Hepatocyte (in vitro differentiated cells): Measurements from ENCODE around the gene PLCB2. TPM values are rescaled to one million over a fixed set of nuclear protein-coding genes. Genes with fewer than 3 reads are reported as not detected.
A peak's percentile ranks its signal among the peaks of the same experiment; 100 is the strongest.

Source experiments
- DNase-seq: peaks from one replicate; pipeline ENCODE4 v3.0.0-alpha.2; 2016; ENCODE audit warnings: low spot score
- H2AFZ ChIP-seq: fragments of 200-600 bp; sonication (generic); 2 replicates; pipeline ENCODE4 v1.6.0; 2016; ENCODE audit warnings: antibody characterized with exemption, mild to moderate bottlenecking
- H3K27ac ChIP-seq: fragments of 200-600 bp; sonication (generic); 2 replicates; pipeline ENCODE4 v1.5.1; 2016; ENCODE audit warnings: mild to moderate bottlenecking
- H3K27me3 ChIP-seq: fragments of 200-600 bp; sonication (generic); 2 replicates; pipeline ENCODE4 v1.6.1; 2016
- H3K36me3 ChIP-seq: fragments of 200-600 bp; sonication (generic); replicated peaks from 2 replicates; pipeline ENCODE4 v1.5.1; 2016; ENCODE audit warnings: low read depth; ENCODE audit not compliant: insufficient read depth
- H3K4me1 ChIP-seq: fragments of 200-600 bp; sonication (generic); 2 replicates; pipeline ENCODE4 v1.5.1; 2016; ENCODE audit warnings: mild to moderate bottlenecking, moderate library complexity; ENCODE audit not compliant: insufficient read depth
- H3K4me2 ChIP-seq: fragments of 200-600 bp; sonication (generic); 2 replicates; pipeline ENCODE4 v1.6.0; 2016
- H3K4me3 ChIP-seq: fragments of 200-600 bp; sonication (generic); 2 replicates; pipeline ENCODE4 v1.5.1; 2016; ENCODE audit warnings: mild to moderate bottlenecking
- H3K79me2 ChIP-seq: fragments of 200-600 bp; sonication (generic); 2 replicates; pipeline ENCODE4 v1.6.0; 2017; ENCODE audit warnings: mild to moderate bottlenecking
- H3K9me2 ChIP-seq: fragments of 200-600 bp; sonication (generic); replicated peaks from 2 replicates; pipeline ENCODE4 v1.6.0; 2017; ENCODE audit warnings: mild to moderate bottlenecking; ENCODE audit not compliant: insufficient read depth
- H3K9me3 ChIP-seq: fragments of 200-600 bp; sonication (generic); 2 replicates; pipeline ENCODE4 v1.5.1; 2016; ENCODE audit warnings: low read depth, mild to moderate bottlenecking
- H4K20me1 ChIP-seq: fragments of 200-600 bp; sonication (generic); 2 replicates; pipeline ENCODE4 v1.6.0; 2016; ENCODE audit warnings: mild to moderate bottlenecking; ENCODE audit not compliant: insufficient read depth, poor library complexity, severe bottlenecking
- EZH2 ChIP-seq: fragments of 200-600 bp; sonication (generic); IDR thresholded peaks from 2 replicates; pipeline ENCODE4 v1.6.1; 2016; ENCODE audit warnings: antibody characterized with exemption, mild to moderate bottlenecking, borderline replicate concordance
- EZH2phosphoT487 ChIP-seq: fragments of 200-600 bp; sonication (generic); IDR thresholded peaks from one replicate; pipeline ENCODE4 v1.6.1; 2018; ENCODE audit warnings: antibody characterized with exemption, mild to moderate bottlenecking, low read depth, moderate library complexity; ENCODE audit not compliant: unreplicated experiment, severe bottlenecking
- WGBS: methylation state at CpG from one replicate; pipeline ENCODE4 v1.1.6; 2016; ENCODE audit warnings: low lambda C conversion rate; ENCODE audit errors: missing lambda C conversion rate; 5-methylcytosine and 5-hydroxymethylcytosine counted together
- polyA plus RNA-seq: library from polyadenylated mRNA; unstranded; fragments of >200 nt; fragmentation: Nextera tagmentation; extraction: Ambion mirVana; gene quantifications from 2 replicates; pipeline ENCODE4 v1.2.1, GENCODE V29; 2016
- total RNA-seq: library from RNA; depleted of rRNA; stranded (reverse); fragments of >200 nt; gene quantifications from 2 replicates; pipeline ENCODE4 v1.2.3, GENCODE V29; 2014
- TF ChIP-seq, protein P1 (sequence below): fragments of 200-600 bp; sonication (generic); IDR thresholded peaks from 2 replicates; pipeline ENCODE4 v1.5.1; 2016; ENCODE audit warnings: antibody characterized with exemption, mild to moderate bottlenecking; ENCODE audit not compliant: poor library complexity

The PLCB2 gene
- total and polyA plus RNA-seq, 2 experiments from 2014 or later = 1.7 to 4.4 TPM

DNA sequence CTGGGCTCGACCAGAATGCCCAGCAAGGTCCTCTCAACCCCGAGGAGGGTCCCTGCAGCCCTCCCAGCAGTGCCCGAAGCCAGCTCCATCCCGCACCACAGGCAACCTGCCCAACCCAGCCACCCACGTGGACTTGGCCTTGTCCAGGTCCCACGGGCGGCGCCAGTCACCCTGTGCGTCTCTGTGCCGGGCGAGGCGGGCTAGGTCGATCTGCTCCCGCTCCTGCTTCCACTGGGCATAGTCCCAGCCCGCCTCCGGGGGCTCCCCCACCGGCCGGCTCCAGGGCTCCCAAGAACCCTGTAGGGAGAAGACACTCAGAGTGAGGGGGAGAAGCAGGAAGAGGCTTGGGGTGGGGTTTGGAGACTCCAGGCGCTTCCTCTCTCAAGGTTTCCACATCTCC lies 29.9 kb upstream of the PLCB2 start:
- Histone ChIP-seq H3K9me2 (no peaks in the 10 kb centered on the region), H4K20me1 (no peaks in the 10 kb centered on the region), H3K36me3 (no peaks in the 10 kb centered on the region), H3K9me3 (no peaks in the 10 kb centered on the region), H3K27ac (no peak overlapping the region), H3K4me2 (peak overlapping the region; percentile 52), H3K4me1 (peaks cover 50% of the 10 kb centered on the region), H2AFZ (no peak overlapping the region), H3K79me2 (no peaks in the 10 kb centered on the region), H3K27me3 (no peaks in the 10 kb centered on the region), H3K4me3 (no peak overlapping the region)
- DNase-seq = no peak
- WGBS = 78% methylated on average over 14 of the region's 19 CpGs
- TF ChIP-seq EZH2 (no peak), EZH2phosphoT487 (no peak)
- TF ChIP-seq, protein P1, sequence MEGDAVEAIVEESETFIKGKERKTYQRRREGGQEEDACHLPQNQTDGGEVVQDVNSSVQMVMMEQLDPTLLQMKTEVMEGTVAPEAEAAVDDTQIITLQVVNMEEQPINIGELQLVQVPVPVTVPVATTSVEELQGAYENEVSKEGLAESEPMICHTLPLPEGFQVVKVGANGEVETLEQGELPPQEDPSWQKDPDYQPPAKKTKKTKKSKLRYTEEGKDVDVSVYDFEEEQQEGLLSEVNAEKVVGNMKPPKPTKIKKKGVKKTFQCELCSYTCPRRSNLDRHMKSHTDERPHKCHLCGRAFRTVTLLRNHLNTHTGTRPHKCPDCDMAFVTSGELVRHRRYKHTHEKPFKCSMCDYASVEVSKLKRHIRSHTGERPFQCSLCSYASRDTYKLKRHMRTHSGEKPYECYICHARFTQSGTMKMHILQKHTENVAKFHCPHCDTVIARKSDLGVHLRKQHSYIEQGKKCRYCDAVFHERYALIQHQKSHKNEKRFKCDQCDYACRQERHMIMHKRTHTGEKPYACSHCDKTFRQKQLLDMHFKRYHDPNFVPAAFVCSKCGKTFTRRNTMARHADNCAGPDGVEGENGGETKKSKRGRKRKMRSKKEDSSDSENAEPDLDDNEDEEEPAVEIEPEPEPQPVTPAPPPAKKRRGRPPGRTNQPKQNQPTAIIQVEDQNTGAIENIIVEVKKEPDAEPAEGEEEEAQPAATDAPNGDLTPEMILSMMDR = no peak

DNA sequence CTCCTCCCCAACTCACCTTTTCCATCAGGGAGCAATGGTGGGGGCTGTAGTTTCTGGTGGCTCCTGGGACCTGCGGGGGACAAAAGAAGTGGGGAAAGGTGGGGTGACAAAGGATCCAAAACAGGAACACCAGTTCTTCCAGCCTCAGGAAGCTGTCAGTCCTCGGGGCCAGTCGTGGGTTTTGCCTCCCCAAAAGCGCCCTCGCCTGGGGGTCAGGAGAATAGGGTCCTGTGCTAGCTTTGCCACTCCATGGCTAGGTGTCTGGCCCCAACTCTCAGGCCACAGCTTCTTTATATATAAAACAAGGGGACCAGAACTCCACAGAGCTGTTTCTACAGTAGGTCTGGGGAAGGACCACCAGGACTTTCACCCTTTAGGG lies 29.0 kb upstream of the PLCB2 start:
- no peak overlapping the region for H2AFZ ChIP-seq
- WGBS = 42% methylated on average over 5 of the region's 5 CpGs
- no peak for DNase-seq
- no peak overlapping the region for H3K4me3 ChIP-seq
- no peaks in the 10 kb centered on the region for H4K20me1 ChIP-seq
- no peaks in the 10 kb centered on the region for H3K79me2 ChIP-seq
- H3K4me1 ChIP-seq = peaks cover 49% of the 10 kb centered on the region
- H3K9me3 ChIP-seq = no peaks in the 10 kb centered on the region
- H3K36me3 ChIP-seq = no peaks in the 10 kb centered on the region
- H3K27ac ChIP-seq = no peak overlapping the region
- TF ChIP-seq EZH2phosphoT487 = no peak
- TF ChIP-seq, protein P1 = no peak
- no peak for TF ChIP-seq EZH2
- H3K27me3 ChIP-seq = no peaks in the 10 kb centered on the region
- no peak overlapping the region for H3K4me2 ChIP-seq
- H3K9me2 ChIP-seq = no peaks in the 10 kb centered on the region

DNA sequence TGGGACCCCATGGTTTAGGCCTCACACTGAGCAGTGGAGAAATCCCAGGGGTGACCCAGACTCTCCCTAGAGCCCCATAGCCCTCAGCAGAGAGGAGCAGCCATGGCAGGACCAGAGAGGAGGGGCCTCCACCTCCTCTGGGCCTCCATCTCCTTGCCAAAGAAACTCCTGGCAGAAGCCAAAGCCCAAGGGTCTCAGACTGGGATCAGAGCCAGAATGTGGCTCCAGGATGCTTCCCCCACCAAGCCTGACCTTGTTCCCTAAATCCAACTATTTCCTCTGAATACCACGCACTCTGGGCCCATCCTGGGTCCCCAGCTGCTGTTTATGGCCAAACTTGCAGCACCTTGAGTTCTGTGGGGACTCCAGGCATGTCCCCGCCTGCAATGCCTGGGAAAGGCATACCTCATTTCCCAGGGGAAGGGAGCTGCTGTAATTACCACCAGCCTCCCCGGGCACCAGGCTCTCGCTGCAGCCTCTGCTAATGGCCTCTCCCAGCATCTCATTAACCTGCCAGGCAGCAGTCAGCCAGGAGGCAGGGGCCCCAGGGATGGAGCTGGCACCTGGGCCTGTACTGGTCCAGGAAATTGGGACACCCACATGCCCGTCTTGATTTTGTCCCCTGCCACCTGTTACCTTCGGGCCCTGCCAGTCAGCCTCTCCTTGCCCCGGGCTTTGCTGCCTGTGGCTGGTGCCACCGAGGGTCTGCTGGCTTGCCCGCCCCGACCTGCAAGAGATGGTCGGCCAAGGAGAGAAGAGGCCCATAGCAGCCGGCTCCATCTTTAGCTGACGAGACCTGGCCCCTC lies 28.4 kb upstream of the PLCB2 start:
- Histone ChIP-seq H3K4me1 (peaks cover 43% of the 10 kb centered on the region), H3K9me3 (no peaks in the 10 kb centered on the region), H3K79me2 (no peaks in the 10 kb centered on the region), H3K4me3 (no peak overlapping the region), H3K4me2 (no peak overlapping the region), H4K20me1 (no peaks in the 10 kb centered on the region), H2AFZ (no peak overlapping the region), H3K9me2 (no peaks in the 10 kb centered on the region), H3K27ac (no peak overlapping the region), H3K36me3 (no peaks in the 10 kb centered on the region), H3K27me3 (no peaks in the 10 kb centered on the region)
- no peak for TF ChIP-seq EZH2
- TF ChIP-seq EZH2phosphoT487 = no peak
- TF ChIP-seq, protein P1 = no peak
- no peak for DNase-seq
- WGBS = 82% methylated on average over 13 of the region's 13 CpGs
